HG02763 (cell line): ENCODE data around the gene FUT2.

ENCODE experiments used
- ATAC-seq: cut with Tn5 transposase; IDR thresholded peaks from one replicate; pipeline ENCODE4 v1.9.1; 2021; ENCODE audit warnings: mild to moderate bottlenecking, moderate library complexity; ENCODE audit not compliant: unreplicated experiment

Gene FUT2

GRCh38 chr19:48749571-48750198 lies 53.9 kb downstream of the FUT2 start:
- no peak for ATAC-seq

DNA sequence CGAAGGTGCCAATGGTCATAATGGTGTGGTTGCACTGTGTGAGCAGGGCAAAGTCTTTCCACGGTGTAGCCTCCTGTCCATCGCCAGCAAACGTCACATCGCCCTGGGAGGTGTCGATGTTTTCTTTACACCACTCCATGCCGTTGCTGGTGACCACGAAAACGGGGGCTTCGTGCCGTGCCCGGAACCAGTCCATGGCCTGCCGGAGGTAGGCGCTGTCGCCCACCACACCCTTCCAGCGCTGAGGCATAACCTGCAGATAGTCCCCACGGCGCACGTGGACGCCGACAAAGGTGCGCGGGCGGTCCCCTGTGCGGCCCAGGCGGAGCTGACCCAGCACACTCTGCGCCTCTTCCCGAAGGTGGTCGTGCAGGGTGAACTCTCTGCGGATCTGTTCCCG lies 54.6 kb downstream of the FUT2 start:
- no peak for ATAC-seq

DNA sequence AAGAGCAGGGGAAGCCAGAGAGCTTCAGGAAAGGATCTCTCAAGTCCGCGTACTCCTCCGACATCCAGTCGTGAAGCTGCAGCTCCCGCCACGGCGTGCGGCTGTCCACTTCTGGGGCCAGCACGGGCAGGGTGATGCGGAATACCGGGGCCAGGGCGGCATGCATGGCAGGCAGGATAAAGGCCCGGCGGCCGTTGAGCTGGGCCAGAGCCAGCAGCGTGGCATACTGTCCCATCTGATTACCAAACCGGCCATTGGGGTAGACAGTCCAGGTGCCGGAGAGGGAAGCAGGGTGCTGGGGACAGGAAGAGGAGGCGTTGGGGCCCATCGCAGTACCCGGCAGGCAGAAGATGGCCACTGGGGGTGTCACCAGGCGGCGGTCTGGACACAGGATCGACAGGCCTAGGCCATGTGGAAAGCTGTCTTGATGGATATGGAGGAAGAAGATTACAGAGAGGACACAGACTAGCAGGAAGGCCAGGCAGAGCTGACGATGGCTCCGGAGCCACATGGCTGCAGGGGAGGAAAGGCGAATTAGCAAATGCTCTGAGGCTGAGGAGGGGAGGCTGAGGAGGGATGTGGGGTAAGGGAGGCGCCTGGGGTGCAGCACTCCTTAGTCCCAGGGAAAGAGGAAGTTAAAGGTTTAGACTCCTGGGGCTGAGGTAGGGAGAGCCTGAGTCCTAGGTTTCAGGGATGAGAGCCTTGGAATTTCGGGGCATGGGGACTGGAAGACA lies 55.2 kb downstream of the FUT2 start:
- ATAC-seq: no peak

GRCh38 chr19:48751845-48752495 lies 56.2 kb downstream of the FUT2 start:
- no peak for ATAC-seq

DNA sequence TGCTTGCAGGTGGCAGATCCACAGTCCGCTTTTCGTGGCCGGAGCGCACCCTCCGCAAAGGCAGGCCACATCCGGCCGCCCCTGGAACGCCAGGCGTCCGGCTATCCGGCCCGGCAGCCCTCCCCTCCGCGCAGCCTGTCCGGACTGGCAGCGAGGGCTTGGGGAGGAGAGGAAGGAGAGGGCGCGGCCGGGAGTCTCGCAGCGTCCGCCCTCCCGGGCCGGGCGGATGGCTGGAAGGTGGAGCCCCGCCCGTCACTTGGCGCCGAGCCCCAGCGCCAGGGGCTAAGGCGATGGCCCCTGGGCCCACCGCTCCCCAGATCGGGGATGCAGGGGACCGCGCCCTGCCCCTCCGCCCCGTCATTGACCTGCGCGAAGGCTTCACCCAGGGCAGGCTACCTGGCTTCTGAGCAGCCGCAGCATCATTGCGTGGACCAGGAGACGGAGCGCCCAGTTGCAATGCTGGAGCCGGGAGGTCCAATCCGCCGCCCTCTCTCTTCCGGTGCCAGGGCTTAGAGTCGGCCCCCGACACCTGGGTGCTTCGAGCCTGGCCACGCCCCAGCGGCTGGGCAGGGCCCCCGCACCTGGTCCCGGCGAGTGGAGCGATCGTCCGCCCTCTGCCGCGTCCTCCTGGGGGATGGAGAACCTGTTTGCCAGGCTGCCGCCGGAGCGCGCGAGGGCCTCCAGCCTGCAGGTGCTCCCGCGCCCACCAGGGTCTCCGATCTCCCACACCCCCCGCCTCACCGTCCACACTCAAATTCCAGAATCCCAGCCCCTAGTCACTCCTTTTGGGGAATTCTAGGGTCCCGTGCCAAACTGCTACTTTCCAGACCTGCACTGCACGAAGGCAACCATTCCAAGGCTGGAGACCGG lies 57.0 kb downstream of the FUT2 start, which contains the start of gene FUT1:
Gene FUT1 (minus strand): TSS at position 146 of the 870 bp plus-strand sequence. CDS start 1,360 bp downstream, outside the sequence.
- no peak for ATAC-seq

- no peak for ATAC-seq
Measured at GRCh38 chr19:48755084-48755641, 59.4 kb downstream of the FUT2 start, which contains the start of gene FGF21. TSS of gene FGF21 (plus strand) at chr19:48755524. CDS start at chr19:48756237, 713 bp downstream.
